CD4-positive, CD25-positive, alpha-beta regulatory T cell (primary cell): Measurements from ENCODE around the gene RBM48. TPM values are rescaled to one million over a fixed set of nuclear protein-coding genes. Genes with fewer than 3 reads are reported as not detected.

Experiments used
- ATAC-seq, 2 donors: fragments of 150-1000 bp; cut with Tn5 transposase; one replicate each; pipeline ENCODE4 v1.10.0; 2021; ENCODE audit warnings: low read depth in 2 of 2, moderate number of reproducible peaks in 2 of 2, moderate library complexity in 1 of 2
- DNase-seq, 3 donors: peaks; one replicate each; pipeline versions ENCODE4 v3.0.0 to v3.0.0-alpha.2; 2012 to 2022; ENCODE audit warnings: mixed read lengths in 1 of 3
- H3K27ac ChIP-seq: one replicate; pipeline ENCODE4 v1.7.0; 2013; ENCODE audit warnings: mild to moderate bottlenecking, low read length; ENCODE audit not compliant: insufficient read depth, poor library complexity, severe bottlenecking
- H3K27me3 ChIP-seq: one replicate; pipeline ENCODE4 v1.7.0; 2013; ENCODE audit warnings: low read length; ENCODE audit not compliant: control insufficient read depth, insufficient read depth
- H3K36me3 ChIP-seq: one replicate; pipeline ENCODE4 v1.7.0; 2013; ENCODE audit warnings: mild to moderate bottlenecking, low read length, moderate library complexity; ENCODE audit not compliant: control insufficient read depth, insufficient read depth
- H3K4me1 ChIP-seq: 2 replicates; pipeline ENCODE4 v1.7.0; 2013; ENCODE audit warnings: mild to moderate bottlenecking, low read length; ENCODE audit not compliant: insufficient read depth, control insufficient read depth, poor library complexity, severe bottlenecking
- H3K4me3 ChIP-seq: one replicate; pipeline ENCODE4 v1.7.0; 2013; ENCODE audit warnings: low read depth, mild to moderate bottlenecking, low read length, moderate library complexity
- H3K9me3 ChIP-seq, 2 experiments: 1 replicate in 1 of 2; 2 replicates in 1 of 2; pipeline ENCODE4 v1.7.0; 2013; ENCODE audit warnings: low read length in 2 of 2, mild to moderate bottlenecking in 1 of 2, moderate library complexity in 1 of 2; ENCODE audit not compliant: control insufficient read depth in 2 of 2
- H3K27ac Mint-ChIP-seq, 3 donors: one replicate each; pipeline ENCODE4 v1.8.0; 2020 to 2022; ENCODE audit warnings: mild to moderate bottlenecking in 3 of 3, mixed read lengths in 3 of 3, moderate library complexity in 2 of 3
- H3K27me3 Mint-ChIP-seq: one replicate; pipeline ENCODE4 v1.8.0; 2022; ENCODE audit warnings: mild to moderate bottlenecking, mixed read lengths
- H3K36me3 Mint-ChIP-seq: one replicate; pipeline ENCODE4 v1.8.0; 2020; ENCODE audit warnings: mixed read lengths
- H3K4me1 Mint-ChIP-seq, 4 donors: one replicate each; pipeline ENCODE4 v1.8.0; 2020 to 2022; ENCODE audit warnings: mixed read lengths in 4 of 4, mild to moderate bottlenecking in 1 of 4
- H3K4me3 Mint-ChIP-seq, 4 donors: one replicate each; pipeline ENCODE4 v1.8.0; 2020 to 2022; ENCODE audit warnings: mild to moderate bottlenecking in 4 of 4, mixed read lengths in 4 of 4, moderate library complexity in 3 of 4
- H3K9me3 Mint-ChIP-seq, 7 donors: one replicate each; pipeline ENCODE4 v1.8.0; 2020 to 2022; ENCODE audit warnings: mixed read lengths in 7 of 7, mild to moderate bottlenecking in 3 of 7, moderate library complexity in 2 of 7
- polyA plus RNA-seq, 4 donors: library from polyadenylated mRNA; unstranded; fragments of 300-500 nt; fragmentation: Illumina TruSeq; gene quantifications; one replicate each; pipeline ENCODE4 v1.2.3, GENCODE V29; 2021
- total RNA-seq: library from RNA; stranded (reverse); gene quantifications from one replicate; pipeline ENCODE4 v1.2.3, GENCODE V29; 2022

RBM48 gene
- total and polyA plus RNA-seq, 5 donors from 2014 or later: 30.0 to 51.6 (median 33.7) TPM

- Mint-ChIP-seq H3K4me3 (no peak overlapping the region), H3K4me1 (peaks cover 0 to 4% (median 0%) of the 10 kb centered on the region in 4 donors), H3K36me3 (no peaks in the 10 kb centered on the region), H3K27me3 (no peaks in the 10 kb centered on the region), H3K27ac (no peak overlapping the region), H3K9me3 (peaks cover 0 to 2% (median 0%) of the 10 kb centered on the region in 7 donors)
- Histone ChIP-seq H3K36me3 (no peaks in the 10 kb centered on the region), H3K27ac (no peak overlapping the region), H3K4me3 (no peak overlapping the region), H3K9me3 (no peaks in the 10 kb centered on the region), H3K4me1 (no peaks in the 10 kb centered on the region), H3K27me3 (no peaks in the 10 kb centered on the region)
- DNase-seq (no peak), ATAC-seq (no peak)
Measured at GRCh38 chr7:92546856-92547497, 18.4 kb downstream of the RBM48 start.

DNA sequence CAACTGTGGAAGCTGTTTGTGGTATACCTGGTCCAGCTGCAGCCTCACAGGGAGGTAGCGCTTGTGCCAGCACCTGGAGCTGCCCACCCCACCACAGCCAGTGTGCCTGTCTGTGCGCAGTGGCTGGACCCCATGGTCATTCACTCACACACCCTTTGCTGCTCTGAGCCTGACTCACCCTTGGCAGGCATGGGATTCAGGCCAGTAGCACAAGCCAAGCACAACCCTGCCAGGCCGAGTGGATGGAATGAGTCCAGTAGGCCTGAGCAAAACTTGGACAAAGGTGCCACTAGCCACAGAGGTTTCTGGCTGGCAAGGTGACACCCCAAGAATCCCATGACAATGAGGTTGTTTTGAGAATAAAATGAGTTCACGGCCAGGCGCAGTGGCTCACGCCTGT, 19.0 kb downstream of the RBM48 start:
- Histone ChIP-seq H3K4me1 (no peaks in the 10 kb centered on the region), H3K36me3 (no peaks in the 10 kb centered on the region), H3K27me3 (no peaks in the 10 kb centered on the region), H3K27ac (no peak overlapping the region), H3K9me3 (no peaks in the 10 kb centered on the region), H3K4me3 (no peak overlapping the region)
- Mint-ChIP-seq H3K27ac (no peak overlapping the region), H3K4me1 (peaks cover 0 to 4% (median 0%) of the 10 kb centered on the region in 4 donors), H3K4me3 (no peak overlapping the region), H3K9me3 (peaks cover 0 to 2% (median 0%) of the 10 kb centered on the region in 7 donors), H3K27me3 (no peaks in the 10 kb centered on the region), H3K36me3 (no peaks in the 10 kb centered on the region)
- ATAC-seq (no peak), DNase-seq (no peak)

DNA sequence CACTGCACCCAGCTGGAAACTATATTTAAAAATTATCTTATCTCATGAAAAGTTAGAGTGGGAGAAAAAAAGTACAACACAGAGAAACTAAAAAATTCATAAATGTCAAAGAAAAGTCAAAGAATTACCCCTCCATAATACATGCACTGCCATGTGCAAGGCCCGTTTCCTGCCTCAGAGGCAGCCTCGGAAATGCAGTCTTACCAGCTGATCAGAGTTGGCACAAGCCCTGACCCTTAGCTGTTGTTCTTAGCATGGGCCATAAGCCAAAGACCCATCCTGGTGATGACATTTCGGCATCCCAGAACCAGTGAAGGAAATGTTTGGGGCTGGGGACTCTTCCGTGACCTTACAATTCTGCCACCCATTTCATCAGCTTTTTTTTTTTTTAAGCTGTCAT, 21.6 kb downstream of the RBM48 start:
- no peaks in the 10 kb centered on the region for H3K36me3 Mint-ChIP-seq

GRCh38 chr7:92557249-92557648, 28.7 kb downstream of the RBM48 start:
- H3K4me1 ChIP-seq: no peaks in the 10 kb centered on the region
- peaks cover 0 to 5% (median 0%) of the 10 kb centered on the region in 4 donors for H3K4me1 Mint-ChIP-seq
- DNase-seq (no peak), ATAC-seq (no peak)
- no peaks in the 10 kb centered on the region for H3K27me3 ChIP-seq
- no peak overlapping the region for H3K4me3 Mint-ChIP-seq
- H3K27ac Mint-ChIP-seq: no peak overlapping the region
- H3K36me3 ChIP-seq: peaks cover 25% of the 10 kb centered on the region
- H3K36me3 Mint-ChIP-seq: peaks cover 5% of the 10 kb centered on the region
- no peaks in the 10 kb centered on the region for H3K27me3 Mint-ChIP-seq
- H3K9me3 Mint-ChIP-seq: no peaks in the 10 kb centered on the region
- no peak overlapping the region for H3K27ac ChIP-seq
- no peaks in the 10 kb centered on the region for H3K9me3 ChIP-seq
- H3K4me3 ChIP-seq: no peak overlapping the region

More for the DNA sequence above, 21.6 kb downstream of the RBM48 start:
- Mint-ChIP-seq H3K27ac (no peak overlapping the region), H3K4me3 (no peak overlapping the region), H3K4me1 (peaks cover 0 to 8% (median 0%) of the 10 kb centered on the region in 4 donors), H3K9me3 (no peaks in the 10 kb centered on the region), H3K27me3 (no peaks in the 10 kb centered on the region)
- Histone ChIP-seq H3K4me1 (no peaks in the 10 kb centered on the region), H3K27me3 (no peaks in the 10 kb centered on the region), H3K9me3 (no peaks in the 10 kb centered on the region), H3K4me3 (no peak overlapping the region), H3K36me3 (no peaks in the 10 kb centered on the region), H3K27ac (no peak overlapping the region)
- DNase-seq (no peak), ATAC-seq (no peak)

GRCh38 chr7:92557808-92558362, 29.3 kb downstream of the RBM48 start:
- ATAC-seq (no peak), DNase-seq (no peak)
- Histone ChIP-seq H3K36me3 (peaks cover 30% of the 10 kb centered on the region), H3K27me3 (no peaks in the 10 kb centered on the region), H3K9me3 (no peaks in the 10 kb centered on the region), H3K4me3 (no peak overlapping the region), H3K4me1 (no peaks in the 10 kb centered on the region), H3K27ac (no peak overlapping the region)
- Mint-ChIP-seq H3K4me3 (no peak overlapping the region), H3K27ac (no peak overlapping the region), H3K36me3 (peaks cover 5% of the 10 kb centered on the region), H3K27me3 (no peaks in the 10 kb centered on the region), H3K4me1 (peaks cover 0 to 2% (median 0%) of the 10 kb centered on the region in 4 donors), H3K9me3 (no peaks in the 10 kb centered on the region)

DNA sequence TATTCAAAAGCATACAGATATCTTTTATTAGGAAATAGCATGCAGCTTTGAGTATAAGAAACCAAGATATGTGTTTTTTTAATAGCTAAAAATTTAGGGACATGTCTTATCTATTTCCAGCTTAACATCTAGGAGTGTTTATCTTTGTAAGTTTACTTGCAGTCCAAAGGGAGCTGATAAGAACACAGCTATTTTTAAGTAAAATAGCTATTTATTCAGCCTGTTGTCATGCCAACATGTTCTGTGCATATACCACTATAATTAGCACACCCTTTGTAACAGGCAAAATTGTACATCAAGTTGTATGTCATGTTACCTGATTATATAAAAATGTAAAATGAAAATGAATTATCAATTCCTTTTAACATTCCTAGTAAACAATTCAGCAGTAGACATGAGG, 32.0 kb downstream of the RBM48 start:
- no peak for ATAC-seq
- H3K4me1 Mint-ChIP-seq: peaks cover 0 to 3% (median 2%) of the 10 kb centered on the region in 4 donors

GRCh38 chr7:92563345-92563744, 34.8 kb downstream of the RBM48 start:
- ATAC-seq (no peak), DNase-seq (no peak)
- H3K27me3 ChIP-seq: no peaks in the 10 kb centered on the region
- peaks cover 0 to 2% (median 0%) of the 10 kb centered on the region in 7 donors for H3K9me3 Mint-ChIP-seq
- no peaks in the 10 kb centered on the region for H3K4me1 ChIP-seq
- H3K9me3 ChIP-seq: no peaks in the 10 kb centered on the region
- H3K4me3 Mint-ChIP-seq: no peak overlapping the region
- peaks cover 70% of the 10 kb centered on the region for H3K36me3 ChIP-seq
- peaks cover 27% of the 10 kb centered on the region for H3K36me3 Mint-ChIP-seq
- no peak overlapping the region for H3K27ac ChIP-seq
- H3K27me3 Mint-ChIP-seq: no peaks in the 10 kb centered on the region
- H3K27ac Mint-ChIP-seq: no peak overlapping the region
- no peak overlapping the region for H3K4me3 ChIP-seq
- peaks cover 0 to 3% (median 2%) of the 10 kb centered on the region in 4 donors for H3K4me1 Mint-ChIP-seq

More for the DNA sequence above, 32.0 kb downstream of the RBM48 start:
- Mint-ChIP-seq H3K36me3 (peaks cover 22% of the 10 kb centered on the region), H3K27ac (no peak overlapping the region), H3K9me3 (peaks cover 0 to 2% (median 0%) of the 10 kb centered on the region in 7 donors), H3K27me3 (no peaks in the 10 kb centered on the region), H3K4me3 (no peak overlapping the region)
- Histone ChIP-seq H3K27me3 (no peaks in the 10 kb centered on the region), H3K27ac (no peak overlapping the region), H3K4me1 (no peaks in the 10 kb centered on the region), H3K9me3 (no peaks in the 10 kb centered on the region), H3K4me3 (no peak overlapping the region), H3K36me3 (peaks cover 44% of the 10 kb centered on the region)
- DNase-seq: no peak

DNA sequence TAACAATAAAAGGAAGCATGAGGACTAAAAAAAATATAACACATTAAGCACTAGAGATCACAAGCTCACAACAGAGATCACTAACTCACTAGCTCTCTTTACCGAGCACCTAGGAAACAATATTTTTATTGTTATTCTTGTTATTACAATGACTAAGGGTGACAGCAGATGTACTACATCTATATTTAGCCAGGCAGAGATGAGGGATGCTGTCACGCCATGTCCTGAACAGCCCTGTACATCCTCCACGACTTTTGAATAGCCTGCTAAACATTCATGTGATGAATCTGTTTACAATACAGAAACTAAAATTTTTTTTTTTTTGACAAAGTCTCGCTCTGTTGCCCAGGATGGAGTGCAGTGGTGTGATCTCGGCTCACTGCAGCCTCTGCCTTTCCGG, 38.9 kb downstream of the RBM48 start:
- Mint-ChIP-seq H3K27ac (no peak overlapping the region), H3K36me3 (peaks cover 31% of the 10 kb centered on the region), H3K4me1 (peaks cover 0 to 5% (median 2%) of the 10 kb centered on the region in 4 donors), H3K4me3 (no peak overlapping the region), H3K27me3 (no peaks in the 10 kb centered on the region), H3K9me3 (peaks cover 0 to 2% (median 0%) of the 10 kb centered on the region in 7 donors)
- no peak for DNase-seq
- Histone ChIP-seq H3K4me3 (no peak overlapping the region), H3K4me1 (no peaks in the 10 kb centered on the region), H3K36me3 (peaks cover 70% of the 10 kb centered on the region), H3K27ac (no peak overlapping the region), H3K27me3 (no peaks in the 10 kb centered on the region), H3K9me3 (no peaks in the 10 kb centered on the region)
- no peak for ATAC-seq
